ENCODE measurements around the gene LIMS1.

DNA sequence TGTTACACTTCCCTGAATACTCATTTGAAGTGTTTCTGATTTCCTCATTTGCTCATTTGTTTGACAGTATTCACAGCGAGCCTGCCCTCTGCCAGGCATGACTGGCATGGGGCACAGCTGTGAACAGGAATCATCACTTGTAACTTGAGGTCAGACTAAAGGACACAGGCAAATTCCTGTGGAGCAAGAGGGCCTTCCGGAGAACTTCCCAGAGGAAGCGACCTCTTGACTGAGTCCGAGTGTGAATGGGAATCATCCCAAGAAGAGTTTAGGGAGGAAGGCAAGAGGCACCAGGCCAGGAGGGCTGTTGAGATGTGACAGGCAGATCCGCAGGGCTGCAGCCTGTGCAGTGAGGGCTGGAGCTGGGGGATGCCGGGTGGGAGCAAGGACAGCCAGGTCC lies 45.4 kb downstream of the LIMS1 start:
- TF ChIP-seq, protein P1, sequence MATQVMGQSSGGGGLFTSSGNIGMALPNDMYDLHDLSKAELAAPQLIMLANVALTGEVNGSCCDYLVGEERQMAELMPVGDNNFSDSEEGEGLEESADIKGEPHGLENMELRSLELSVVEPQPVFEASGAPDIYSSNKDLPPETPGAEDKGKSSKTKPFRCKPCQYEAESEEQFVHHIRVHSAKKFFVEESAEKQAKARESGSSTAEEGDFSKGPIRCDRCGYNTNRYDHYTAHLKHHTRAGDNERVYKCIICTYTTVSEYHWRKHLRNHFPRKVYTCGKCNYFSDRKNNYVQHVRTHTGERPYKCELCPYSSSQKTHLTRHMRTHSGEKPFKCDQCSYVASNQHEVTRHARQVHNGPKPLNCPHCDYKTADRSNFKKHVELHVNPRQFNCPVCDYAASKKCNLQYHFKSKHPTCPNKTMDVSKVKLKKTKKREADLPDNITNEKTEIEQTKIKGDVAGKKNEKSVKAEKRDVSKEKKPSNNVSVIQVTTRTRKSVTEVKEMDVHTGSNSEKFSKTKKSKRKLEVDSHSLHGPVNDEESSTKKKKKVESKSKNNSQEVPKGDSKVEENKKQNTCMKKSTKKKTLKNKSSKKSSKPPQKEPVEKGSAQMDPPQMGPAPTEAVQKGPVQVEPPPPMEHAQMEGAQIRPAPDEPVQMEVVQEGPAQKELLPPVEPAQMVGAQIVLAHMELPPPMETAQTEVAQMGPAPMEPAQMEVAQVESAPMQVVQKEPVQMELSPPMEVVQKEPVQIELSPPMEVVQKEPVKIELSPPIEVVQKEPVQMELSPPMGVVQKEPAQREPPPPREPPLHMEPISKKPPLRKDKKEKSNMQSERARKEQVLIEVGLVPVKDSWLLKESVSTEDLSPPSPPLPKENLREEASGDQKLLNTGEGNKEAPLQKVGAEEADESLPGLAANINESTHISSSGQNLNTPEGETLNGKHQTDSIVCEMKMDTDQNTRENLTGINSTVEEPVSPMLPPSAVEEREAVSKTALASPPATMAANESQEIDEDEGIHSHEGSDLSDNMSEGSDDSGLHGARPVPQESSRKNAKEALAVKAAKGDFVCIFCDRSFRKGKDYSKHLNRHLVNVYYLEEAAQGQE (IDR thresholded peaks at IDR 0.05; ENCODE audit: unreplicated experiment): no peak
- TF ChIP-seq JUNB (IDR thresholded peaks at IDR 0.05; ENCODE audit: unreplicated experiment) (no peak), POLR2AphosphoS5 (IDR thresholded peaks at IDR 0.05; ENCODE audit: low read depth) (no peak), EZH2 (IDR thresholded peaks at IDR 0.05; ENCODE audit: low read depth, unreplicated experiment) (no peak), CREB1 (CRISPR knock-in tag; IDR thresholded peaks at IDR 0.05; ENCODE audit: low read depth) (no peak), STAT1 (IDR thresholded peaks at IDR 0.05; ENCODE audit: unreplicated experiment) (no peak), EZH2phosphoT487 (IDR thresholded peaks at IDR 0.05; ENCODE audit: unreplicated experiment) (no peak)
- TF ChIP-seq, protein P2, sequence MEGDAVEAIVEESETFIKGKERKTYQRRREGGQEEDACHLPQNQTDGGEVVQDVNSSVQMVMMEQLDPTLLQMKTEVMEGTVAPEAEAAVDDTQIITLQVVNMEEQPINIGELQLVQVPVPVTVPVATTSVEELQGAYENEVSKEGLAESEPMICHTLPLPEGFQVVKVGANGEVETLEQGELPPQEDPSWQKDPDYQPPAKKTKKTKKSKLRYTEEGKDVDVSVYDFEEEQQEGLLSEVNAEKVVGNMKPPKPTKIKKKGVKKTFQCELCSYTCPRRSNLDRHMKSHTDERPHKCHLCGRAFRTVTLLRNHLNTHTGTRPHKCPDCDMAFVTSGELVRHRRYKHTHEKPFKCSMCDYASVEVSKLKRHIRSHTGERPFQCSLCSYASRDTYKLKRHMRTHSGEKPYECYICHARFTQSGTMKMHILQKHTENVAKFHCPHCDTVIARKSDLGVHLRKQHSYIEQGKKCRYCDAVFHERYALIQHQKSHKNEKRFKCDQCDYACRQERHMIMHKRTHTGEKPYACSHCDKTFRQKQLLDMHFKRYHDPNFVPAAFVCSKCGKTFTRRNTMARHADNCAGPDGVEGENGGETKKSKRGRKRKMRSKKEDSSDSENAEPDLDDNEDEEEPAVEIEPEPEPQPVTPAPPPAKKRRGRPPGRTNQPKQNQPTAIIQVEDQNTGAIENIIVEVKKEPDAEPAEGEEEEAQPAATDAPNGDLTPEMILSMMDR (conservative IDR thresholded peaks at IDR 0.05; ENCODE audit: low read depth in 2 of 2): no peak
- TF ChIP-seq, protein P3, sequence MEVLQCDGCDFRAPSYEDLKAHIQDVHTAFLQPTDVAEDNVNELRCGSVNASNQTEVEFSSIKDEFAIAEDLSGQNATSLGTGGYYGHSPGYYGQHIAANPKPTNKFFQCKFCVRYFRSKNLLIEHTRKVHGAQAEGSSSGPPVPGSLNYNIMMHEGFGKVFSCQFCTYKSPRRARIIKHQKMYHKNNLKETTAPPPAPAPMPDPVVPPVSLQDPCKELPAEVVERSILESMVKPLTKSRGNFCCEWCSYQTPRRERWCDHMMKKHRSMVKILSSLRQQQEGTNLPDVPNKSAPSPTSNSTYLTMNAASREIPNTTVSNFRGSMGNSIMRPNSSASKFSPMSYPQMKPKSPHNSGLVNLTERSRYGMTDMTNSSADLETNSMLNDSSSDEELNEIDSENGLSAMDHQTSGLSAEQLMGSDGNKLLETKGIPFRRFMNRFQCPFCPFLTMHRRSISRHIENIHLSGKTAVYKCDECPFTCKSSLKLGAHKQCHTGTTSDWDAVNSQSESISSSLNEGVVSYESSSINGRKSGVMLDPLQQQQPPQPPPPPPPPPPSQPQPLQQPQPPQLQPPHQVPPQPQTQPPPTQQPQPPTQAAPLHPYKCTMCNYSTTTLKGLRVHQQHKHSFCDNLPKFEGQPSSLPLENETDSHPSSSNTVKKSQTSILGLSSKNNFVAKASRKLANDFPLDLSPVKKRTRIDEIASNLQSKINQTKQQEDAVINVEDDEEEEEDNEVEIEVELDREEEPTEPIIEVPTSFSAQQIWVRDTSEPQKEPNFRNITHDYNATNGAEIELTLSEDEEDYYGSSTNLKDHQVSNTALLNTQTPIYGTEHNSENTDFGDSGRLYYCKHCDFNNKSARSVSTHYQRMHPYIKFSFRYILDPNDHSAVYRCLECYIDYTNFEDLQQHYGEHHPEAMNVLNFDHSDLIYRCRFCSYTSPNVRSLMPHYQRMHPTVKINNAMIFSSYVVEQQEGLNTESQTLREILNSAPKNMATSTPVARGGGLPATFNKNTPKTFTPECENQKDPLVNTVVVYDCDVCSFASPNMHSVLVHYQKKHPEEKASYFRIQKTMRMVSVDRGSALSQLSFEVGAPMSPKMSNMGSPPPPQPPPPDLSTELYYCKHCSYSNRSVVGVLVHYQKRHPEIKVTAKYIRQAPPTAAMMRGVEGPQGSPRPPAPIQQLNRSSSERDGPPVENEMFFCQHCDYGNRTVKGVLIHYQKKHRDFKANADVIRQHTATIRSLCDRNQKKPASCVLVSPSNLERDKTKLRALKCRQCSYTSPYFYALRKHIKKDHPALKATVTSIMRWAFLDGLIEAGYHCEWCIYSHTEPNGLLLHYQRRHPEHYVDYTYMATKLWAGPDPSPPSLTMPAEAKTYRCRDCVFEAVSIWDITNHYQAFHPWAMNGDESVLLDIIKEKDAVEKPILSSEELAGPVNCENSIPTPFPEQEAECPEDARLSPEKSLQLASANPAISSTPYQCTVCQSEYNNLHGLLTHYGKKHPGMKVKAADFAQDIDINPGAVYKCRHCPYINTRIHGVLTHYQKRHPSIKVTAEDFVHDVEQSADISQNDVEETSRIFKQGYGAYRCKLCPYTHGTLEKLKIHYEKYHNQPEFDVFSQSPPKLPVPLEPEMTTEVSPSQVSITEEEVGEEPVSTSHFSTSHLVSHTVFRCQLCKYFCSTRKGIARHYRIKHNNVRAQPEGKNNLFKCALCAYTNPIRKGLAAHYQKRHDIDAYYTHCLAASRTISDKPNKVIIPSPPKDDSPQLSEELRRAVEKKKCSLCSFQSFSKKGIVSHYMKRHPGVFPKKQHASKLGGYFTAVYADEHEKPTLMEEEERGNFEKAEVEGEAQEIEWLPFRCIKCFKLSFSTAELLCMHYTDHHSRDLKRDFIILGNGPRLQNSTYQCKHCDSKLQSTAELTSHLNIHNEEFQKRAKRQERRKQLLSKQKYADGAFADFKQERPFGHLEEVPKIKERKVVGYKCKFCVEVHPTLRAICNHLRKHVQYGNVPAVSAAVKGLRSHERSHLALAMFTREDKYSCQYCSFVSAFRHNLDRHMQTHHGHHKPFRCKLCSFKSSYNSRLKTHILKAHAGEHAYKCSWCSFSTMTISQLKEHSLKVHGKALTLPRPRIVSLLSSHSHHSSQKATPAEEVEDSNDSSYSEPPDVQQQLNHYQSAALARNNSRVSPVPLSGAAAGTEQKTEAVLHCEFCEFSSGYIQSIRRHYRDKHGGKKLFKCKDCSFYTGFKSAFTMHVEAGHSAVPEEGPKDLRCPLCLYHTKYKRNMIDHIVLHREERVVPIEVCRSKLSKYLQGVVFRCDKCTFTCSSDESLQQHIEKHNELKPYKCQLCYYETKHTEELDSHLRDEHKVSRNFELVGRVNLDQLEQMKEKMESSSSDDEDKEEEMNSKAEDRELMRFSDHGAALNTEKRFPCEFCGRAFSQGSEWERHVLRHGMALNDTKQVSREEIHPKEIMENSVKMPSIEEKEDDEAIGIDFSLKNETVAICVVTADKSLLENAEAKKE (CRISPR knock-in tag; IDR thresholded peaks at IDR 0.05): no peak

Measured in GM23338 (cell line).